Adrenal gland (tissue), 5 donors: ENCODE results near the gene FYB1.

Experiments used
- CTCF ChIP-seq, 6 experiments: fragments of 450-650 bp in 4 of 6; fragments of 200-600 bp in 2 of 6; sonication (generic) in 1 of 6; IDR thresholded peaks; 1 replicate in 5 of 6; 2 replicates in 1 of 6; pipeline versions ENCODE4 v1.5.1 to v1.8.0; 2016 to 2021; ENCODE audit warnings: antibody characterized with exemption in 6 of 6, mild to moderate bottlenecking in 2 of 6, moderate library complexity in 1 of 6
- POLR2A ChIP-seq, 2 donors: fragments of 450-650 bp; IDR thresholded peaks; one replicate each; pipeline ENCODE4 v1.6.1; 2017; ENCODE audit warnings: antibody characterized with exemption in 2 of 2, mild to moderate bottlenecking in 2 of 2, moderate library complexity in 1 of 2
- donor health status: DM: no; HTN: no; CAD: no.

DNA sequence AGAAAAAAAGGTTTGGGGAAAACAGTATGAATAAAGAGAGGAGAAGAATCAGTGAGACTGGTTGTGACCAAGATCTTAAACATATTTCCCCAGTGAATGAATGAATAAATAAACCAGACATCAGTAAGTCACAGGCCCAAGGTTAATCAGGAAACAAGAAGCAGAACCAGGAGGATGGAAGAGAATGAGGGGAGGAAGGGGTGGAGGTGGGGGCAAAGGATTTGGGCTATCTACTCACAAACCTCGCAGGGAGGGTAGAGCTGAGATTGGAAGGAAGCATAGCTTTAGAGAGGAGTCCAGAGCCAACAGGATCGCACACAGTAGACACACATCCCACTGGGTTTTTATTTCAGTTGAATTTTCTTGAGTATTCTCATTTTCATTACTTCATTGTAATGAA is 97.4 kb downstream of the FYB1 start:
- TF ChIP-seq CTCF (IDR thresholded peaks at IDR 0.05): no peak
- no peak for TF ChIP-seq POLR2A (IDR thresholded peaks at IDR 0.05)
